ENCODE results near the gene PSKH1. TPM values are rescaled to one million over a fixed set of nuclear protein-coding genes. Genes with fewer than 3 reads are reported as not detected.

PSKH1 gene
- total RNA-seq, 1 experiment from 2014 or later = 24.2 TPM

GRCh38 chr16:67907397-67908180 lies 14.5 kb downstream of the PSKH1 start:
- no peaks in the 10 kb centered on the region for H3K36me3 ChIP-seq (ENCODE audit: insufficient read depth, low read length, poor library complexity, severe bottlenecking)
- no peaks in the 10 kb centered on the region for H3K4me1 ChIP-seq (ENCODE audit: insufficient read depth, low read length, poor library complexity, severe bottlenecking)
- H3K27ac ChIP-seq (ENCODE audit: low read depth, low read length, poor library complexity, severe bottlenecking) = no peak overlapping the region
- no peaks in the 10 kb centered on the region for H3K27me3 ChIP-seq (replicated peaks; ENCODE audit: insufficient read depth, low read depth, low read length, poor library complexity)
- TF ChIP-seq EZH2 (IDR thresholded peaks at IDR 0.05; ENCODE audit: borderline replicate concordance, low read depth, low read length, poor library complexity, severe bottlenecking) (no peak), CTCF (conservative IDR thresholded peaks at IDR 0.05; ENCODE audit: low read depth, low read length) (no peak)
- ChIA-PET CTCF (no interaction called here), POLR2A (ENCODE audit: low non-redundant PET) (interaction anchor here (0.6 kb wide), 1 partner anchor 124 kb away, joined by 12 read pairs; no protein-coding TSS in a partner anchor)
- no TSS peak for BruUV-seq (replicated peaks)
- intact Hi-C loops (cut with micrococcal nuclease; ENCODE audit: unreplicated experiment) = no loop called here
- H3K9me3 ChIP-seq (ENCODE audit: low read depth, low read length, poor library complexity, severe bottlenecking) = no peaks in the 10 kb centered on the region
- H3K4me3 ChIP-seq (ENCODE audit: low read depth, low read length, poor library complexity, severe bottlenecking) = no peak overlapping the region
- no peak for DNase-seq (ENCODE audit: low spot score)

GRCh38 chr16:67909056-67909742 lies 16.1 kb downstream of the PSKH1 start:
- TF ChIP-seq CTCF (conservative IDR thresholded peaks at IDR 0.05; ENCODE audit: low read depth, low read length) (no peak), EZH2 (IDR thresholded peaks at IDR 0.05; ENCODE audit: borderline replicate concordance, low read depth, low read length, poor library complexity, severe bottlenecking) (no peak)
- no peak for DNase-seq (ENCODE audit: low spot score)
- intact Hi-C loops (cut with micrococcal nuclease; ENCODE audit: unreplicated experiment) = no loop called here
- Histone ChIP-seq H3K36me3 (ENCODE audit: insufficient read depth, low read length, poor library complexity, severe bottlenecking) (no peaks in the 10 kb centered on the region), H3K27ac (ENCODE audit: low read depth, low read length, poor library complexity, severe bottlenecking) (no peak overlapping the region), H3K4me3 (ENCODE audit: low read depth, low read length, poor library complexity, severe bottlenecking) (no peak overlapping the region), H3K4me1 (ENCODE audit: insufficient read depth, low read length, poor library complexity, severe bottlenecking) (no peaks in the 10 kb centered on the region), H3K9me3 (ENCODE audit: low read depth, low read length, poor library complexity, severe bottlenecking) (no peaks in the 10 kb centered on the region), H3K27me3 (replicated peaks; ENCODE audit: insufficient read depth, low read depth, low read length, poor library complexity) (no peaks in the 10 kb centered on the region)
- no TSS peak for BruUV-seq (replicated peaks)
- POLR2A ChIA-PET (ENCODE audit: low non-redundant PET) = no interaction called here
- CTCF ChIA-PET = no interaction called here

GRCh38 chr16:67910158-67910557 lies 17.1 kb downstream of the PSKH1 start:
- no peaks in the 10 kb centered on the region for H3K27me3 ChIP-seq (replicated peaks; ENCODE audit: insufficient read depth, low read depth, low read length, poor library complexity)
- TF ChIP-seq EZH2 (IDR thresholded peaks at IDR 0.05; ENCODE audit: borderline replicate concordance, low read depth, low read length, poor library complexity, severe bottlenecking) (no peak), CTCF (conservative IDR thresholded peaks at IDR 0.05; ENCODE audit: low read depth, low read length) (no peak)
- H3K9me3 ChIP-seq (ENCODE audit: low read depth, low read length, poor library complexity, severe bottlenecking) = no peaks in the 10 kb centered on the region
- H3K36me3 ChIP-seq (ENCODE audit: insufficient read depth, low read length, poor library complexity, severe bottlenecking) = no peaks in the 10 kb centered on the region
- TSS peak; percentile 16 for BruUV-seq (replicated peaks)
- CTCF ChIA-PET = interaction anchor here (0.9 kb wide), 1 partner anchor 10 kb away, joined by 3 read pairs; no protein-coding TSS in a partner anchor
- intact Hi-C loops (cut with micrococcal nuclease; ENCODE audit: unreplicated experiment) = no loop called here
- H3K4me3 ChIP-seq (ENCODE audit: low read depth, low read length, poor library complexity, severe bottlenecking) = no peak overlapping the region
- H3K4me1 ChIP-seq (ENCODE audit: insufficient read depth, low read length, poor library complexity, severe bottlenecking) = no peaks in the 10 kb centered on the region
- no peak overlapping the region for H3K27ac ChIP-seq (ENCODE audit: low read depth, low read length, poor library complexity, severe bottlenecking)
- POLR2A ChIA-PET (ENCODE audit: low non-redundant PET) = interaction anchor here (0.7 kb wide), 1 partner anchor 374 kb away, joined by 4 read pairs; no protein-coding TSS in a partner anchor
- peak; percentile 35 for DNase-seq (ENCODE audit: low spot score)

Data from A673 (cell line).